ENCODE data around the gene FMOD.

DNA sequence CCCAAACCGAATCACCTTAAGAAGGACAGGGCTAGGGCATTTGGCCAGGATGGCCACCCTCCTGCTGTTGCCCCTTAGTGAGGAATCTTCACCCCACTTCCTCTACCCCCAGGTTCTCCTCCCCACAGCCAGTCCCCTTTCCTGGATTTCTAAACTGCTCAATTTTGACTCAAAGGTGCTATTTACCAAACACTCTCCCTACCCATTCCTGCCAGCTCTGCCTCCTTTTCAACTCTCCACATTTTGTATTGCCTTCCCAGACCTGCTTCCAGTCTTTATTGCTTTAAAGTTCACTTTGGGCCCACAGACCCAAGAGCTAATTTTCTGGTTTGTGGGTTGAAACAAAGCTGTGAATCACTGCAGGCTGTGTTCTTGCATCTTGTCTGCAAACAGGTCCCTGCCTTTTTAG lies 42.0 kb downstream of the FMOD start:
- TF ChIP-seq SUZ12 (IDR thresholded peaks at IDR 0.05; ENCODE audit: extremely low read depth, insufficient read depth, insufficient read length) (no peak), YY1 (IDR thresholded peaks at IDR 0.05; ENCODE audit: insufficient read depth, insufficient read length) (no peak)
